IMR-90 (cell line): Measurements from ENCODE around the gene ZNF219. TPM values are rescaled to one million over a fixed set of nuclear protein-coding genes. Genes with fewer than 3 reads are reported as not detected.

Experiments
- ATAC-seq: fragments of 200-7000 bp; cut with Tn5 transposase; 2 replicates; pipeline ENCODE4 v1.9.1; 2020; ENCODE audit warnings: low read depth, mild to moderate bottlenecking, moderate library complexity
- BruUV-seq: library from RNA; stranded (reverse); fragments of 400-500 nt; replicated peaks from 2 replicates; lab custom pipeline; 2021; lab: Mats Ljungman, UMichigan
- CTCF ChIA-PET: fragments of 300-600 bp; formaldehyde crosslinking; extraction: SDS; loops from one replicate; lab custom pipeline; 2021; ENCODE audit warnings: antibody characterized with exemption; lab: Yijun Ruan, JAX
- POLR2A ChIA-PET: fragments of 300-600 bp; sonication (Branson Sonifier 250); formaldehyde crosslinking; loops from one replicate; lab custom pipeline; 2022; ENCODE audit warnings: antibody characterized with exemption; ENCODE audit not compliant: unreplicated experiment; lab: Charles Lee
- DNase-seq: peaks from one replicate; pipeline ENCODE4 v3.0.0; 2013
- H2AFZ ChIP-seq: replicated peaks from 2 replicates; pipeline ENCODE3; 2013; ENCODE audit warnings: low read length, mild to moderate bottlenecking; ENCODE audit not compliant: poor library complexity
- H2AK5ac ChIP-seq: 2 replicates; pipeline ENCODE4 v1.6.1; 2013; ENCODE audit warnings: low read depth, low read length, inconsistent platforms
- H2AK9ac ChIP-seq: replicated peaks from 2 replicates; pipeline ENCODE3; 2013; ENCODE audit warnings: mild to moderate bottlenecking, low read depth, low read length, moderate library complexity; ENCODE audit not compliant: poor library complexity
- H2BK120ac ChIP-seq: 2 replicates; pipeline ENCODE4 v1.6.1; 2013; ENCODE audit warnings: low read depth, low read length, inconsistent platforms
- H2BK15ac ChIP-seq: 3 replicates; pipeline ENCODE4 v1.6.1; 2013; ENCODE audit warnings: low read depth, low read length, inconsistent platforms
- H2BK20ac ChIP-seq: 2 replicates; pipeline ENCODE4 v1.6.1; 2013; ENCODE audit warnings: low read depth, mild to moderate bottlenecking, inconsistent platforms, low read length, moderate library complexity
- H2BK5ac ChIP-seq: 2 replicates; pipeline ENCODE4 v1.6.1; 2013; ENCODE audit warnings: mild to moderate bottlenecking, low read depth, low read length, inconsistent platforms; ENCODE audit not compliant: poor library complexity, severe bottlenecking
- H3K14ac ChIP-seq: replicated peaks from 2 replicates; pipeline ENCODE4 v1.6.1; 2013; ENCODE audit warnings: low read depth, low read length, inconsistent platforms
- H3K18ac ChIP-seq: 2 replicates; pipeline ENCODE4 v1.6.1; 2013; ENCODE audit warnings: low read depth, low read length, control low read depth
- H3K23ac ChIP-seq: 2 replicates; pipeline ENCODE4 v1.6.1; 2013; ENCODE audit warnings: low read depth, low read length, inconsistent platforms
- H3K27ac ChIP-seq: 2 replicates; pipeline ENCODE4 v1.5.1; 2013; ENCODE audit warnings: mild to moderate bottlenecking, control low read depth, low read length; ENCODE audit not compliant: insufficient read depth
- H3K27me3 ChIP-seq: 2 replicates; pipeline ENCODE4 v1.6.1; 2013; ENCODE audit warnings: low read length; ENCODE audit not compliant: control insufficient read depth, insufficient read depth
- H3K36me3 ChIP-seq: 2 replicates; pipeline ENCODE4 v1.6.1; 2013; ENCODE audit warnings: low read length, mixed read lengths; ENCODE audit not compliant: control insufficient read depth, insufficient read depth
- H3K4ac ChIP-seq: 2 replicates; pipeline ENCODE4 v1.6.1; 2013; ENCODE audit warnings: low read depth, low read length, inconsistent platforms
- H3K4me1 ChIP-seq: 2 replicates; pipeline ENCODE4 v1.6.1; 2013; ENCODE audit warnings: low read length, mixed read lengths; ENCODE audit not compliant: control insufficient read depth, insufficient read depth
- H3K4me2 ChIP-seq: 2 replicates; pipeline ENCODE4 v1.6.1; 2013; ENCODE audit warnings: low read depth, mild to moderate bottlenecking, control low read depth, low read length, moderate library complexity
- H3K4me3 ChIP-seq: 2 replicates; pipeline ENCODE4 v1.5.1; 2013; ENCODE audit warnings: low read depth, mild to moderate bottlenecking, control low read depth, low read length, moderate library complexity; ENCODE audit not compliant: insufficient read depth
- H3K56ac ChIP-seq: 2 replicates; pipeline ENCODE4 v1.6.1; 2013; ENCODE audit warnings: low read length, inconsistent platforms; ENCODE audit not compliant: insufficient read depth; ENCODE audit errors: extremely low read depth
- H3K79me1 ChIP-seq, 2 experiments: 2 replicates each; pipeline ENCODE4 v1.6.1; 2013; ENCODE audit warnings: low read length in 2 of 2, inconsistent platforms in 1 of 2, low read depth in 1 of 2
- H3K9ac ChIP-seq: 2 replicates; pipeline ENCODE4 v1.6.1; 2013; ENCODE audit warnings: low read depth, low read length, control low read depth
- H3K9me1 ChIP-seq: 2 replicates; pipeline ENCODE4 v1.6.1; 2013; ENCODE audit warnings: low read length, inconsistent platforms; ENCODE audit not compliant: insufficient read depth
- H3K9me3 ChIP-seq: 2 replicates; pipeline ENCODE4 v1.6.1; 2013; ENCODE audit warnings: low read length; ENCODE audit not compliant: control insufficient read depth, insufficient read depth
- H4K20me1 ChIP-seq: 2 replicates; pipeline ENCODE4 v1.6.1; 2013; ENCODE audit warnings: low read length, inconsistent platforms; ENCODE audit not compliant: insufficient read depth
- H4K5ac ChIP-seq: 2 replicates; pipeline ENCODE4 v1.6.1; 2013; ENCODE audit warnings: mild to moderate bottlenecking, low read depth, low read length, control low read depth
- H4K8ac ChIP-seq, 2 experiments: 2 replicates each; pipeline ENCODE4 v1.6.1; 2013; ENCODE audit warnings: low read depth in 2 of 2, low read length in 2 of 2, control low read depth in 1 of 2, inconsistent platforms in 1 of 2
- H4K91ac ChIP-seq: 2 replicates; pipeline ENCODE4 v1.6.1; 2013; ENCODE audit warnings: low read depth, low read length, inconsistent platforms; ENCODE audit not compliant: insufficient read depth
- FOS ChIP-seq: fragments of 150-350 bp; IDR thresholded peaks from 2 replicates; pipeline ENCODE4 v1.6.1; 2016; ENCODE audit warnings: low read depth, low read length
- RAD21 ChIP-seq: IDR thresholded peaks from 2 replicates; pipeline ENCODE4 v1.6.1; 2012; ENCODE audit warnings: low read length, improper control_type of control experiment
- USF2 ChIP-seq: fragments of 150-350 bp; IDR thresholded peaks from 2 replicates; pipeline ENCODE4 v1.6.1; 2017; ENCODE audit warnings: mild to moderate bottlenecking, antibody characterized with exemption, low read length, low read depth
- WGBS, 2 experiments: methylation state at CpG; one replicate each; pipeline versions ENCODE4 v1.1.5 to v1.1.7; 2013; ENCODE audit warnings: missing lambda C conversion rate in 2 of 2; ENCODE audit not compliant: insufficient read length in 1 of 2; ENCODE audit errors: extremely low coverage in 2 of 2; 5-methylcytosine and 5-hydroxymethylcytosine counted together
- dilution Hi-C: fragments of 300-500 bp; cut with HindIII; formaldehyde crosslinking; loops from one replicate; pipeline ENCODE4 v1.14.3; 2018; ENCODE audit warnings: low sequenced_read_pairs; ENCODE audit not compliant: unreplicated experiment
- in situ Hi-C: fragments of 300-500 bp; cut with MboI; formaldehyde crosslinking; loops from 3 replicates; pipeline ENCODE4 v1.14.3; 2019; ENCODE audit warnings: low sequenced_read_pairs, inconsistent platforms, mixed read lengths
- intact Hi-C: fragments of 100-400 bp; cut with micrococcal nuclease; formaldehyde crosslinking; loops from 2 replicates; pipeline ENCODE4 v1.10.0; 2022
- polyA plus RNA-seq, 3 experiments: library from polyadenylated mRNA; depleted of rRNA; stranded (reverse); fragments of >200 nt; gene quantifications; 2 replicates each; pipeline ENCODE4 v1.2.3, GENCODE V29; 2012; ENCODE audit warnings: low replicate concordance in 1 of 3
- total RNA-seq: library from RNA; depleted of rRNA; stranded (reverse); fragments of >200 nt; gene quantifications from 2 replicates; pipeline ENCODE4 v1.2.3, GENCODE V29; 2012

Gene ZNF219
- total and polyA plus RNA-seq, 2 of the 4 experiments (the other 2 are of a cell fraction): 0.90 to 3.8 TPM

- ChIA-PET POLR2A (interaction anchor here (0.5 kb wide), 1 partner anchor 16 kb away, joined by 3 read pairs; no protein-coding TSS in a partner anchor), CTCF (interaction anchor here (1.3 to 2.8 kb wide), 4 partner anchors 10 to 58 kb away, joined by 3 to 18 read pairs (median 6); no protein-coding TSS in a partner anchor)
- DNase-seq: no peak
- Histone ChIP-seq H2BK120ac (no peak overlapping the region; the same call in 1 of the 2 replicates), H3K14ac (0 out of 2 replicates have a peak overlapping the region, but pooled peaks have one; percentile 64), H3K9ac (no peak overlapping the region; the same call in 1 of the 2 replicates), H4K5ac (no peak overlapping the region), H3K4ac (peak overlapping the region; percentile 81; the same call in 1 of the 2 replicates), H3K56ac (no peak overlapping the region), H2AK5ac (peak overlapping the region; percentile 63), H3K4me3 (no peak overlapping the region), H3K23ac (peak overlapping the region; percentile 82; the same call in 1 of the 2 replicates), H3K36me3 (peaks cover 47% of the 10 kb centered on the region), H2AFZ (no peak overlapping the region), H3K4me1 (peaks cover 22% of the 10 kb centered on the region), H3K18ac (no peak overlapping the region), H3K9me1 (peaks cover 10% of the 10 kb centered on the region), H4K20me1 (peaks cover 10% of the 10 kb centered on the region), H3K9me3 (no peaks in the 10 kb centered on the region), H4K8ac (no peak overlapping the region), H2BK15ac (0 out of 3 replicates have a peak overlapping the region, but pooled peaks have one; percentile 40), H3K4me2 (no peak overlapping the region), H4K91ac (no peak overlapping the region), H2BK20ac (no peak overlapping the region), H3K27ac (peak overlapping the region; percentile 96; the same call in 1 of the 2 replicates), H2AK9ac (peak overlapping the region; percentile 73), H3K79me1 (peaks cover 29 to 61% of the 10 kb centered on the region in 2 experiments), H3K27me3 (no peaks in the 10 kb centered on the region), H2BK5ac (peak overlapping the region; percentile 97)
- intact Hi-C loops (no loop called here), dilution Hi-C loops (no loop called here), in situ Hi-C loops (no loop called here)
- ATAC-seq: no peak
- WGBS, 2 experiments: 83% methylated on average over 3 of the region's 9 CpGs; no CpG with 5 or more reads in 1 of the 2 experiments
- TF ChIP-seq RAD21: no peak
- TF ChIP-seq USF2: no peak
- no peak for TF ChIP-seq FOS
- BruUV-seq: no TSS peak
These were observed 25.6 kb downstream of the ZNF219 start for GRCh38 chr14:21072781-21073339.
